Measurements from ENCODE around the gene GPRC5B.

The GPRC5B gene

DNA sequence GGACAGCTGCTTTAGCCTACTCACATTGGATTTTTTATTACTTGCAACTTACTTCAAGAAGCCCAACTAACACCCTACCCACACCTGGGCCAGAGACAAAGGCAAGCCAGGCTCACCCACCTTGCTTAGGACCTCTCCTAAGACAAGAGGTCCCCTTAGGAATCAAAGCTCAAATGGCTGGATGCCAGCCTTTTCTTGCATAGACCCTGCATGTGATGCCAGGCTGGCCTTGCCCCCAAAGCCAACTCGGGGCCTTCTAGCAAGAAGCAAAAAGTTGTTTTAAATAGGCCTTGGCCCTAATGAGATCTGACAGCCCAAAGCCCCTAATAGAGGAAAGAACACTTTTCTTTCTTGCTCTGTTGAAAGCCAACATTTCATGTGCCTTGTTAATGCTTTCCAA, 20.7 kb downstream of the GPRC5B start:
- Histone ChIP-seq H3K79me2 (ENCODE audit: insufficient read depth, low read depth) (no peaks in the 10 kb centered on the region), H3K36me3 (ENCODE audit: insufficient read depth) (no peaks in the 10 kb centered on the region), H2AFZ (ENCODE audit: low read depth) (no peak overlapping the region), H3K4me2 (no peak overlapping the region), H4K20me1 (ENCODE audit: insufficient read depth) (no peaks in the 10 kb centered on the region), H3K27me3 (ENCODE audit: insufficient read depth, low read depth) (no peaks in the 10 kb centered on the region), H3K9ac (no peak overlapping the region), H3K4me3 (IDR thresholded peaks at IDR 0.05; ENCODE audit: insufficient read depth, low read depth, low read length) (no peak overlapping the region), H3K27ac (no peak overlapping the region), H3K4me1 (ENCODE audit: low read depth, poor library complexity, severe bottlenecking) (no peaks in the 10 kb centered on the region)
- TF ChIP-seq, protein P1, sequence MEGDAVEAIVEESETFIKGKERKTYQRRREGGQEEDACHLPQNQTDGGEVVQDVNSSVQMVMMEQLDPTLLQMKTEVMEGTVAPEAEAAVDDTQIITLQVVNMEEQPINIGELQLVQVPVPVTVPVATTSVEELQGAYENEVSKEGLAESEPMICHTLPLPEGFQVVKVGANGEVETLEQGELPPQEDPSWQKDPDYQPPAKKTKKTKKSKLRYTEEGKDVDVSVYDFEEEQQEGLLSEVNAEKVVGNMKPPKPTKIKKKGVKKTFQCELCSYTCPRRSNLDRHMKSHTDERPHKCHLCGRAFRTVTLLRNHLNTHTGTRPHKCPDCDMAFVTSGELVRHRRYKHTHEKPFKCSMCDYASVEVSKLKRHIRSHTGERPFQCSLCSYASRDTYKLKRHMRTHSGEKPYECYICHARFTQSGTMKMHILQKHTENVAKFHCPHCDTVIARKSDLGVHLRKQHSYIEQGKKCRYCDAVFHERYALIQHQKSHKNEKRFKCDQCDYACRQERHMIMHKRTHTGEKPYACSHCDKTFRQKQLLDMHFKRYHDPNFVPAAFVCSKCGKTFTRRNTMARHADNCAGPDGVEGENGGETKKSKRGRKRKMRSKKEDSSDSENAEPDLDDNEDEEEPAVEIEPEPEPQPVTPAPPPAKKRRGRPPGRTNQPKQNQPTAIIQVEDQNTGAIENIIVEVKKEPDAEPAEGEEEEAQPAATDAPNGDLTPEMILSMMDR (conservative IDR thresholded peaks at IDR 0.05; ENCODE audit: low read depth, low read length) = no peak

DNA sequence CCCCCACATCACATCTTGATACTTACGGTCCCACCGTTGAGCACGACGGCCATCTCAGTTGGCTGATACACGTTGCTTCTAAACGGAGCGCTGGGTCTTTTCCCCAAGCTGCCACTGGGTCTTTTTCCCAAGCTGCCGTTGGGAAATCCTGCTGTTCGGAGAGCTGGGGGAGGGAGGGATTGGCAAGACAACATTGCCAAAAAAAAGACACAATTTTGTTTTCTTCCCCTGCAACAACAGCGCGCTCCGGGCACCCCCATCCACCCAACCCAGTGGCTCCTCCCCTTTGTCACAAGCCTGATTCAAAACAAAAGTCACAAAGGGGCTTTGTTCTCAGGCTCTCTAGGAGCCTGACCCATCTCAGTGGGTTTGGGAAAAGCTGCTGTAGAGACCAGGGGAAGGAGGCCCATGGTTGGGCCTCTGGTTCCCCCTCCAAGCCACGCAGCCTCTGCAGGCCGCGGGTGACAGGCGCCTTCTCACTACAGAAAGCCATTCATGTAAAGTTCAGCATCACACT, 22.8 kb downstream of the GPRC5B start:
- Histone ChIP-seq H2AFZ (ENCODE audit: low read depth) (no peak overlapping the region), H3K36me3 (ENCODE audit: insufficient read depth) (no peaks in the 10 kb centered on the region), H4K20me1 (ENCODE audit: insufficient read depth) (no peaks in the 10 kb centered on the region), H3K79me2 (ENCODE audit: insufficient read depth, low read depth) (no peaks in the 10 kb centered on the region), H3K4me3 (IDR thresholded peaks at IDR 0.05; ENCODE audit: insufficient read depth, low read depth, low read length) (no peak overlapping the region), H3K9ac (no peak overlapping the region), H3K27ac (no peak overlapping the region), H3K4me2 (no peak overlapping the region), H3K27me3 (ENCODE audit: insufficient read depth, low read depth) (no peaks in the 10 kb centered on the region), H3K4me1 (ENCODE audit: low read depth, poor library complexity, severe bottlenecking) (no peaks in the 10 kb centered on the region)
- TF ChIP-seq, protein P1 (conservative IDR thresholded peaks at IDR 0.05; ENCODE audit: low read depth, low read length) = no peak

DNA sequence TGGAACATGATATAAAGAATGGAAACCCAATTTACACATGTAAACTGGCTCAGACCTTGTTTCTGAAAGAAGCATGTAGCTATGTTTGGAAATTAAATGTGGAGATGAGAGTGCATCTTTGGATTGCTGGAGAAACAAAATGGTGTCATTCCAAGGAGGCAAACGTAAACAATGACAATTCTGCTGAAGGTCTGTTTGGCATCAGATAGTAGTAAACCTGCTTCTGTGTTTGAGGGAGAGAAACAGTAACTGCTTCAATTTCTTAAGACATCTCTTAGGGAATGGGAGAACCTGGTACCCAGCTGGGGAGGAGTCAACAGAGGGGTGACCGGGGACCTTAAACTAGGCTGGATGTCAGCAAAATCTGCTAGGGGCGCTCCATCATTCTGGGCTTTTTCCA, 23.5 kb downstream of the GPRC5B start:
- Histone ChIP-seq H3K9ac (no peak overlapping the region), H3K4me2 (no peak overlapping the region), H3K36me3 (ENCODE audit: insufficient read depth) (no peaks in the 10 kb centered on the region), H3K4me1 (ENCODE audit: low read depth, poor library complexity, severe bottlenecking) (no peaks in the 10 kb centered on the region), H2AFZ (ENCODE audit: low read depth) (no peak overlapping the region), H3K27ac (no peak overlapping the region), H4K20me1 (ENCODE audit: insufficient read depth) (no peaks in the 10 kb centered on the region), H3K4me3 (IDR thresholded peaks at IDR 0.05; ENCODE audit: insufficient read depth, low read depth, low read length) (no peak overlapping the region), H3K27me3 (ENCODE audit: insufficient read depth, low read depth) (no peaks in the 10 kb centered on the region), H3K79me2 (ENCODE audit: insufficient read depth, low read depth) (no peaks in the 10 kb centered on the region)
- TF ChIP-seq, protein P1 (conservative IDR thresholded peaks at IDR 0.05; ENCODE audit: low read depth, low read length) = no peak

DNA sequence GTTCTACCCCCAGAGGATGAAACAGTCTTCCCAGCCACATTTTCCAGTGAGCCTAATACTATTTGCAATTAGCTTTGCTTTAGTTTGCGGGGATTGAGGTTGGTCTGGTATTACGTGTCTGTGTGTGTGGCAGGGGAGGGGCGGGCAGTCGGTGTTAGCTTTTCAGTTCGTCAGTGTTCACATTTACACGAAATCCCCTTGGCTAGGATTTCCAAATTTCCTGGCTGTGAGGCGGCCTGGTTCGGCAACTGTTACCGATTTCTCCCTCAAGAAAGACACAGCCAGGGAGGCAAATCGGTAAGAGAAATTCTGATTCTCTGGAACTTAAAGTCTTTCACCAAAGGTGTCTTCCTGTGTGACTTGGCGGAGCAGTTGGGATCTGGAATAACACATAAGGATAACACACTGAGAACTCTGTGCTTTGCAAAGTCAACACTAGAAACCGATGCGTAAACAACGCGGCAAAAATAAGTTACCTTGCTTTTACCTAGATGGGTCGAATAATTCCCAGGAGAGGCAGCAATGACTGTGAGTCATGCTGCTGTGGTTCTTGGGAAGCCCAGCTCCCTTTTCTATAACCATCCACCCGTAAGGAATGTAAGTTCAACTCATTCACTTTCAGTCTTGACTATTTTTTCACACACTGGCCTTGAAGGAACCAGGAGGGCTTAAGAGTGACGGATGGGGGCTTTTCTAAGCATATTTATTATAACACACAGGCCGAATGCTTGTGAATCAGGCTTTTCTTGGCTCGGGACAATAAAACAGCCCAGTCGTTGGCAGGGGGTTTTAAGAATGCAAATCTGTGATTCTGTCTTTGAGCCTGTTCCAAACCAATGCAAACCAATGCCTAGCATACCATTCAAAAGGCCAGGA, 24.2 kb downstream of the GPRC5B start:
- Histone ChIP-seq H3K36me3 (ENCODE audit: insufficient read depth) (no peaks in the 10 kb centered on the region), H3K4me2 (no peak overlapping the region), H3K27me3 (ENCODE audit: insufficient read depth, low read depth) (no peaks in the 10 kb centered on the region), H3K79me2 (ENCODE audit: insufficient read depth, low read depth) (no peaks in the 10 kb centered on the region), H3K4me3 (IDR thresholded peaks at IDR 0.05; ENCODE audit: insufficient read depth, low read depth, low read length) (no peak overlapping the region), H3K27ac (no peak overlapping the region), H3K9ac (no peak overlapping the region), H3K4me1 (ENCODE audit: low read depth, poor library complexity, severe bottlenecking) (no peaks in the 10 kb centered on the region), H2AFZ (ENCODE audit: low read depth) (no peak overlapping the region), H4K20me1 (ENCODE audit: insufficient read depth) (no peaks in the 10 kb centered on the region)
- TF ChIP-seq, protein P1 (conservative IDR thresholded peaks at IDR 0.05; ENCODE audit: low read depth, low read length) = no peak

All from KMS-11 (cell line).